Stimulated activated CD8-positive, alpha-beta memory T cell treated with anti-CD3 and anti-CD28 coated beads, Interleukin-7, amount 100 ng/mL, for 1 hour (primary cell): ENCODE results near the gene CCDC149.

Source experiments
- DNase-seq, 2 donors: peaks; one replicate each; pipeline ENCODE4 v3.0.0-alpha.2; 2020; ENCODE audit warnings: low read depth in 2 of 2

CCDC149 gene

DNA sequence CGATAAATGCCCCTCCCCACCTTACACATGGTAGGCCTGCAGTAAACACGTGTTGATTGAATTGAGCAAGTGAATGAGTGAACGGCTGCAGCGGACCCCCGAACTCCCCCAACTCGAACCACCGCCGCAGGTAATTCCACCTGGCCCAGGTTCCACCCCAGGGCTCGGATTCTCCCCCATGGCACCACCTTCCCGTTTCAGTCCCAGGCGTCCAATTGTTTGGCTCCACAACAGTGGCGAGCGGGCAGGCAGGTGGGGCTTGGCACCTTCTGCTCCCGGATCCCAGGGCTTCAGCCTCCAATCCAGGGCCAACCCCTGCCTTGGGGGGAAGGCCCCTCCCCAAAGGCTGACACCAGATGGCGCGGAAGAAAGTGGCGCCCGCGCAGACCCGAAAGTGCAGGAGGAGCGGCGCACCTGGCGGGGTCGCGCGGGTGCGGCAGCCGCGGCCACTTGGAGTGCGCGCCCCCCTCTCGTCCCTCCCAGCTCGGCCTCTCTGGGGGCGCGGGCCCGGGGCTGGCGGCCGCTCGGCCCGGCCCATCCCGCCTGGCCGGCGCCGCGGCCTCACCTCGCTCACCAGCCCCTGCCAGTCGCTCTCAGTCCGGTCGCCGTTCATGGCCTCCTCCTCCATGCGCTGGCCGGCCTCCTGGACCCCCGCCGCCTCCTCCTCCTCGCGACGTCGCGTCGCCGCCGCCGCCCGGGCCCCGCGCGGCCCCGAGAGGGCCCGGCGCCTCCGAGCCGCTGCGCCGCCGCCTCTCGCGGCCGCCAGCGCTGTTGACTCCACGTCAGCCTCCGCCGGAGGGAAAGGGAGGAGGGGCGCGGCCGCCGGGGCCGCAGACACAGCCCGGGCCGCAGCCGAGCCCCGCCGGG, at the start of gene CCDC149:
Gene CCDC149, minus strand, starts transcription at position 791 of the 867 bp plus-strand sequence. Its CDS starts 178 bp downstream, at position 613.
- no peak for DNase-seq

DNA sequence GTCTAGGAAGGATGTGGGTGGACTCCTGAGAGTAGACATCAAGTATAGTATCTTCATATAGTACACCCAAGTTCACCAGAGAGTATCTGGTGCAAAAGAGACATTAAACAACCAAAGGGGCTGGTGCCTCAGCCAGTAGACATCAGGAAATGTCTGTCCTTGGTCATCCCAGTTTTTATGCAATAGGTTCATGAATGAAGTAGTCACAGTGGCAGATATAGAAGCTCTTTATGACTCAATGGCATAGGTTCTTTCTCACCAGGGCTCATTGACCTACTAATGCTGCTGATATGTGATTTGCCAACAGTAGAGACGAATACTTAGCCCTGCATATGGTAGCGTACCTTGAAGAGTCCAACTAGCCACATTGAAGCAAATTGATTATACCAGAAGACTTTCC, 45.0 kb upstream of the CCDC149 start:
- DNase-seq, result no peak

DNA sequence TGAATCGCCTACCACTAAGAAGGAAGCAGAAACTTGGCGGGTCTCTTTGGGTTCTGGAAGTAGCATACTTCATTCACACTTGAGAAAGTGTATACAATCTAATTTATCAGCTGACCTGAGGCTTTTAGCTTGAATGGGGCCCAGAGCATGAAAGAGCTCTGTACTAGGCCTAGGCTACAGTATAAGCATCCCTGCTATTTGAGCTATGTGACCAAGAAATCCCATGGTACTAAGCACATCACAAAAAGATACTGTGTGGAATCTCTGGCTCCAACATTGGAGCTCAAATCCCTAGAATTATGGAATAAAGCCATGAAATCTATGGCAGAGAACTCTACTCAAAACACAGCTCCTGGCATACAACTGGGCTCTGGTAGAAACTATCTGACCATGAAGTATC, 43.9 kb upstream of the CCDC149 start:
- no peak for DNase-seq

DNA sequence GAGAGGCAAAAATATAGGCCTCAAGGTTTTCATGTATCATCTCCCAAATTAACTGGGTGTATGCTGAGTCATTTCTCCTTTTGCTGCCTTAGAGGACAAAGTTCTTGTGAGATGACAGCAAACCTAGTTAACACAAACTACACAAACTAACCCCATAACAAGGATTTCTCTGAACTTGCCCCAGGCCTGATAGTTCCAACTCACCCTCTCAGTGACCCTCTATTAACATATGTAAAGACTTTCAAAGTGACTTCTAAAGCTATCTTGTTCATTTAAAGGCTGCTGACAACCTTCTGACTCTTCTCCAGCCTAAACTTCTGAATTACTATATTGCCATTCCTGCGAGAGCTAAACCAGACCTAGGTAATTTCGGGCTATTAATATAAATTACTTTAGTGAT, 43.2 kb upstream of the CCDC149 start:
- DNase-seq, result no peak

DNA sequence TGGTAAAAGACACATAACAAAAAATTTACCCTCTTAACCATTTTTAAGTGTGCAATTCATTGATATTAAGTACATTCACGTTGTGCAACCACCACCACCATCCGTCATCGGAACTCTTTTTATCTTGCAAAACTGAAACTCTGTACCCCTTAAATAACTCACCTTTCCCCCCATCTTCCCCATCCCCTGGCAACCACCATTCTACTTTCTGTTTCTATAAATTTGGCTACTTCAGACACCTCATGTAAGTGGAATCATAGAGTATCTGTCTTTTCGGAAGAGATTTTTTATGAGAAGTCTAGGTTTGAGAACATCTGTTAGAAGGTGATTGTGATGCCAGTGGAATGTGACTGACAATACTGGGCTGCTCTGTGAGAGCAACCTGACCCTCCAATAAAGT, 39.8 kb upstream of the CCDC149 start:
- DNase-seq, result no peak

DNA sequence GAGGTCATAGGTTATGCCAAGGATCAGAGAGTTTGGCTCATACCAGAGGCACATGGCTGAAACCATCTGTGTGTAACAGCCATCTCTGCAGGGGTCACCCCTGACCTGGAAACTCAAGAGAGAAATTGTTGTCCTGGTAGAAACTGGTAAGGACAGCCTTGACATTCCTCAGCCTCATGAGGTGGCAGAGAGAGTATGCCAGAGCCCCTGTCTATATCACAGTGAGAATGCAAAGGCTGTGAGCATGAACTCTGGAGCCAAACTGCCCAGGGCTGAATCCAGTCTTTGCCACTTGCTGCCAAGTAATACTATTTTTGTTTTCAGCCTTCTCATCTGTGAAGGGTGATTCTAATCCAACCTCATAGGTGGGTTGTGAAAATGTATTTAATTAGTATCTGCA, 37.1 kb upstream of the CCDC149 start:
- no peak for DNase-seq

DNA sequence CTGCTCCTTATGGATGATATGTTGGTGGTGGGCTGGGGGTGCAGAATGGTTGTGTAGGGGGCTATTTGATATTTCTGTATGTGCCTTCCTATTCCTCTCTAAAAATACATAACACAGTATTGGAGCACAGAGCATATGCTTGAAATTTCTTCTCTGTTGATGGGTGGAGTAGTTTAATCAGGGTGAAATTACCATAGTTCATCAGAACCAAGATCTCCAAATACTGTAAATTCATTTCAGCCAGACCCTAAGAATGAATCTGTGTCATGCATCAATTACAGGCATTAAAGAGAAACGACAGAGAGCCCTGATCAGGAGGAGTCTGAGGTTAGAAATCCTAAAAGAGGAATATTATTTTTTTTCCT, 25.1 kb upstream of the CCDC149 start:
- DNase-seq, result no peak

DNA sequence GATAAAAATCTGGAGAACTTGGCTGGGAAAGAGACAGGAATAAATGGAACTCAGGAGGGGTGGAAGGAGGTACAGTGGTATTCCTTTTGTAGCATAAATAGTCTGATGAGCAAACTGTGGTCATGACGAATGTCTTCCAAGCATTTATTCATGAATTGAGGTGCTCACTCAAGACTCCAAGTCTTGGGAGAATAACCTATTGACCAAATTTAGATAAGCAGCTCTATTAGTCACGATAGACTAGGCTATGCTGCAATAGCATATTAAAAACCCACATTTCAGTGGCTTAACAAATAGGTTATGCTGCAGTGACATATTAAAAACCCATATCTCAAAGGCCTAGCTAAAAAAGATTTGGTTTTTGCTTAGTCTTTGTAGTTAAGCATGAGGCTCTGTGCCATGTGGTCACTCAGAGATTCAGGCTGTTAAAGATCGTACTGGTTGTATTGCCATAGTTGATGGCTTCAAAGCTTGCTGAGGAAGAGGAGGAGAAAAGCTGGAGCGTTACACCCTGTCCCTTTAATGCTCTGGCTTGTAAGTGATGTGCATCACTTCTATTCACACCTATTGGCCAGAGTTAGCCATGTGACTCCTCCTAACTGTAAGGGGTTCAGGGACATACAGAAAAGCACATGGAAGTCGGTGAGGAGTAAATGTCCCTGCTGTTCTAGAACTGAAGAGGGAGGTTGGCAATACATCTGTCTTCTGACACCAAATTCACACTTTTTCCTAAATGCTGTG, 24.5 kb upstream of the CCDC149 start:
- DNase-seq, result no peak

DNA sequence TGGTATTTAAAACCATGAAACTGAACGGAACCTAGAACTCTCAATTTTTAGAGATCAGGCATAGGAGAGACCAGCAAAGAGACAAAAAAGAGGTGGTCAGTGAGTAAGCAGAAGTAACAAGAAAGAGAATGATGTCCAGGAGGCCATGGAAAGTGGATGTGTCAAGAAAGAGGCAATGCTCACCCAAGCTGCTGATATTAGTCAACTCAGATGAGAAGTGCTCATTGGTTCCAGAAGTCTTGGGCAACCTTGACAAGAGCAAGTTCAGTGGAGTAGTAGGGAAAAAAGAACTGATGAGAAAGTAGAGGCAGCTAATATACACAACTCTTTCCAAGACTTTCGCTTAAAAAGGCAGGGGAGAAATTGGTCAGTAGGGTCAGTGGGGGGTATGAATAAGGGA, 23.0 kb upstream of the CCDC149 start:
- no peak for DNase-seq

DNA sequence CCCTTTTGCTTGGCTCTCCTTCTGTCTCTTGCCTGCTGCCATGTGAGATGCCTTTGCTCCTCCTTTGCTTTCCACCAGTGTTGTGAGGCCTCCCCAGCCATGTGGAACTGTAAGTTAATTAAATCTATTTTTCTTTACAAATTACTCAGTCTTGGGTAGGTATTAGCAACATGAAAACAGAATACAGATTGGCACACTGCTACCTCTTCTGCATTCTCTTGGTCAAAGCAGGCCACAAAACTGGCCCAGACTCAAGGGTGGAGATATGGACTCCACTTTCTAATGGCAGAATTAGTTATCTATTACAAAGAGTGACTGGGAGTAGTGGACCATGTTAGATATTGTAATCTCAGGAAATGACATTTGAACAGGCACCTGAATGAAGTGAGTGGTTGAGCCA, 21.5 kb upstream of the CCDC149 start:
- no peak for DNase-seq

DNA sequence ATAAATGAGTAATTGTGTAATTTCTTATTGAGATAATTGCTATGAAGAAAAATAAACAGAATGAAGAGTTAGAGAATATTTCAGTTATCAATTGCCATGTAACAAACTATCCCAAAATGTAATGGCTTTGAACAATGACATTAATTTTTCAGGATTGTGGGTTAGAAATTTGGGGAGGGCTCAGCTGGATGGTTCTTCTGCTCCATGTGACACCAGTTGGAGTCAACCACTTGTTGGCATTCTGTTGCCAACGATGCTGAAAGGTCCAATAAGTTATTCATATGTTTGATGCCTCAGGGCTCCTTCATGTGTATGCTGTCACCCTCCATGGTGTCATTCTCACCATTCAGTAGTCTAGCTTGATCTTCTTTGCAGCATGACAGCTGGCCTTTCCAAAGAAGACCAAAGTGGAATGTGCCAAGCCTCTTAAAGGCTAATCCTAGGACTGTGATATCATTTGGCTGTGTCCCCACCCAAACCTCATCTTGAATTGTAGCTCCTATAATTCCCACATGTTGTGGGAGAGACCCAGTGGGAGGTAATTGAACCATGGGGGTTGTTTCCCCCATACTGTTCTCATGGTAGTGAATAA, 20.9 kb upstream of the CCDC149 start:
- DNase-seq, result no peak

DNA sequence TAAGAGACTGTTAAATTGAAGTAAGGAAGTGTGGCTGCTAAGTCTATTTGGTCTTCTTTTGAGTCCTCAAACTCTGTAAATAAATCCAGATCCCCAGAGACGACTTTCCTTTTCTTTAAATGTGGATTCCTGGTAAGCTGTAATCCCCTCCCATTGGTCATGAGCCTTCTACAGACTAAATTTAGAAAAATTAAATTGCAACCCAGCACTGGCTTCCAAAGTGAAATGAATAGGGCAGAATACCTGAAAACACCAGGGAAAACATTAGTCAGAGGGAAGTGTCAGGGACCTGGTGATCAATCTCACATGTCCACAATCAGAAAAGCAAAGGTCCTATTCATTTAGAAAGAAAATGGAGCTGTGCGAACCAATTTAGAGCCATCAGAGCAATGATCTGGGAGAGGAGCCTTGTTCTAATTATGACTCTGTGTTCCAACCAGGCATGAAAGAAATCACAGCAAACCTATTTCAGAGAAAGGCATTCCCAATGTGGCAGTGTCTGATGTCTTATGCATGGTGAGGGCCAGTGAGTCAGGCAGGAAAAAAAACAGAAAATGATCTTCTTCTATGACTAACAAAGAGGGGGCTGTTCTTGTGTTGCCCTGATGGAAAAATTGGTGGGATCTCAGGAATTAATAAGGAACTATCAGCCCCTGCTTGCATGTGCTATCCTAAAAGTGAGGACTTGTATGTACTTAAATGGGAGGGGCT, 19.8 kb upstream of the CCDC149 start:
- no peak for DNase-seq

DNA sequence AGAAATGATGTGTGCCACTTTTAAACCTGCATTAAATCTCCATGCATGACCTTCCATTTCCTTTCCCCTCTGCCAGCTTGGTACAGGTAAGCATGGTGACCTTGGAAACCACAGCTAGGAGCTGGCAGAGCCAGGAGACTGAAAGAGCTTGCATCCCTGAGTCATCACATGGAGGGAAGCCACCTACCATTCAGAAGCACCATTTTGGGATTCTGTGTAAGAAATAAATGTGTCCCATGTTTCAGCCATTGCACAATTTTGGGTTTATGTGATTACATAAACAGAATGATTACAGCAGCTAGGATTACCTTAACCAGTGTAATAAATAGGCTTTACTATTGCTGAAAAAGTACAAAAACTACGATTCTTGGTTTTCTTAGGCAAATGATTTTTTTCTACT, 17.3 kb upstream of the CCDC149 start:
- no peak for DNase-seq

DNA sequence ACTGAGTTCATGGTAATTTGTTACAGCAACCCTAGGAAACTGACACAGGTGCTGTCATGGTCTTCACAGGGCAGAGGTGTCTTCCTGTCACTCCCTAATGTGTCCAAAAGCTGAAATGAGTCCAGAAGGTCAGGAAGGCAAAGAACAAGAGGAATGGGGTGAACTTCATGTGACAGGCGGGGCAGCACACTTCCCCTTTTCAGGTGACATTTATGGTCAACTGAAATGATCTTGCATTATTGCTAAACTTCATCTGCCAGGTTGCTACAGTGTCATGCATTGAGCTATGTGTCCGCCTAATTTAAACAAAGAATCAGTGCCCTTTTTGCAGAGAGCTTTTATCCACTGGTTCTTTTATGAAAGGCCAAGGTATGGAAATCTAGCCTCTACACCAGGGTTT, 15.9 kb upstream of the CCDC149 start:
- DNase-seq, result no peak

DNA sequence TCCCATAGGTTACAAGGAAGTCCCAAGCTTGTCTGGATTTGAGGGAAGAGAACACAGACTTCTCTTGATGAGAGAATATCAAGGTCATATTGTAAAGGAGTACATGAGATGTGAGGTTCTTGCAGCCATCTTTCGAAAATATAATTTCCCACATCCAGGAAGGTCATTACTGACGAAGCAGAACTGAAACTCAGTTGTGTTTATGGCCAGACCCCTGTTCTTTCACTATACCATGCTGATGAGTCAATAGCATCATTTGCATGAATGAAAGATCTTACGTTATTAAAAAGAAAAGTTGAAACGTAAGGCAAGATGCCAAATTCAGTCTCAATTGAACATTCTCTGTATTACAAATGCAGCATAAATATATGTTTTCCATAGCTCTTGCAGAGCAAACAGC, 14.2 kb upstream of the CCDC149 start:
- DNase-seq, result no peak

DNA sequence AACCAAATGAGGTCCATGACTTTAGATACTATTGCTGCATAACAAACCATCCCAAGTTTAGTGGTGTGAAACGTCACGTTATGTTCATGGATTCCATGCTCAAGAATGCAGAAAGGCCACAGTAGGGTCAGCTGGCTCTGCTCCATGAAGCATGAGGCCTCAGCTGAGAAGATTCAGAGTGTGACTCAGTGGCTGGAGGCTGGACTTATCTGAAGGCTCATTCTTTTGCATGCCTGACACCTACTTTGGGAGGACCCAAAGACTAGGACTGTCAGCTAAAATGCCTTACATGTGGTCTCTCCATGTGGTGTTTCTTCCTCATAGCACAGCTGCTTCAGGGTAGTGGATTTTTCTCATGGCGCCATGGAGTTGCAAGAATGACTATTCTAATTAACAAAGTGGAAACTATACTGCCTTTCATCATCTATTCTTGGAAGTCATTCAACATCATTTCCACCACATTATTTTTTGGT, 11.5 kb upstream of the CCDC149 start:
- no peak for DNase-seq

DNA sequence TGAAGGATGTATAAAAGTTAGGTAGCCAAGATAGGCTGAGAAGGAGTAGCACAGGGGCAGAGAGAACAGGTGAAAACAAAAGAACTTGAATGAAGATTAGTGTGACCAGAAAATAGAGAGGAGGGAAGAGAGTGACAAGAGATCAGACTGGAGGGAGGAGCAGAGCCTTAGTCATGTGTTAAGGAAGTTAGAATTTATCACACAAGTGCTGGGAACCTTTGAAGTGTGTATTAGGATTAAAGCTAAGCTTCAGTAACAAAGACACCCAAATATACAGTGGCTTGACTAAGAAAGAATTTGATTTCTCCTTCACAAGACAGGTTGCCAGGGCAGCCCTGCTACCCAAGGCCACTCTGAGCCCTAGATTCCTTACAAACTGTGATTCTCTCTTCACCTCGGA, 10.7 kb upstream of the CCDC149 start:
- DNase-seq, result no peak

DNA sequence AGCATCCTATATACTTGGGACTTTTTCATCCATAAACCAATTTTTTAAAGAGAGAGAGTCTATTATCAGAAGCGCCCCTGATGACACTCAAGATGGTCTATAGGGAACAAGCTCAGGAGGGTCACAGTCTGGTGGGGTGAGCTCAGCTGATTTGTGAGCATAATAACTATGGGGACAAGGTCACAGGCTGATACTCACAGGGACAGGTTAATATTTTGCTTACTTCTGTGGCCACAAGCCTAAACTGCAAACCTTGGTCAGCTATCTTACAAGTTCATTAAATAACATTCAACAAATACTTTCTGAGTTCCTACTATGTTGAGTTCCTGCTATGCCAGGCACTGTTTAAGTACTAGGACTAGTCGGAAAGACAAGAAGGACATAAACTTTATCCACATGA, 10.2 kb upstream of the CCDC149 start:
- DNase-seq, result no peak

DNA sequence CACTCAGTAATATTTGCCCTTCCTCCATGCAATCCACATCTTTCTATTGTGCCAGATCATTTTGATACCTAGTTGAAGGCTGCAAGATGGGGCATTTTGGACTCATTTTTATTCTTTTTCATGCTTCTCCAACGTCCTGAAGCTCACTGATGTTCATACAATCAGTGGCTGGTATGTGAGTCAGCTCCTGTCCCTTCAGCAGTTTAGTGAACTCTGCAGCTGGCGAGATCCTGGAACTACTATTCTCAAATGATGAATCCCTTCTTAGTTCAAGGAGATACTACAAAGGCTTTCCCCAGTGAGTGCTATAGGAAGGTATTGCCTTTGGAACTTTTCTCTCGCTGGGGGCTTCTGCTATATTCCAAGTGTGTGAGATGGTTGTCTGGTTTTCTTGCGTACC, 9.6 kb upstream of the CCDC149 start:
- DNase-seq, result no peak

DNA sequence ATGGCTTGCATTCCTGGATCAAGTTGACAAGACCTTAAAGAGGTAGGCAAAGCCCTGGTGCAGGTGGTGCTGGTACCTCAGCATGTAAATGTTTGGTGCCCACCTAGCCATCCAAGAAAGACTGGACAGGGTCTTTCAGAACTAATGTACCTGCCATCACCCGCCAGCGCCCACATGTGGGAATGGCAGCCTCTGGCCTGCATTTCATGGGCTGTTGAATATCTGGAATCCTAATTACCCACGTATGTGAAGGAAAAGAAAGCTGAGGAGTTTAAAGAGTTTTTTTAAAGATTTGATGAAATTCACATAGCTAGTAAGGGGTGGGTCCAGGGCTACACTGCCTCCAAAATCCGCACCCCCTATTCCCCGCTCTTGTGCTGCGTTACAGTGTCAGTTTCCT, 8.6 kb upstream of the CCDC149 start:
- DNase-seq, result no peak

DNA sequence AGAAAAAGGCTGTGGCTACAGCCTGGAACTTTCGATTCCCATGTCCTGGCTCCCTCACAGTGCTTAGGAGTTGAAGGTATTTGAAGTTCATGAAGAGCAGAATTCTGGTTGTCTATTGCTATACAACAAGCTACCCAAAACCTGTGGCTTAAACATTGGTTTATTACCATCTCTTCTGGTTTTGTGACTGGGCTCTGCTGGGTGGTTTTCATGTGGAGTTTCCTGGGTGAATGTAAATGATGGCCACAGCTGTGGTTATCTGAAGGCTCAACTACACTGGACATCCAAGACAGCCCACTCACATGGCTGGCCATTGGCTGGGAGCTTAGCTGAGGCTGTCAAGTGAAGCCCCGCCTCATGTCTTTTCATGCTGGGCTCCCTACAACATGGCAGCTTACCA, 7.2 kb upstream of the CCDC149 start:
- DNase-seq, result no peak
